SU-DHL-6 (cell line): ENCODE data around the gene CCR8.

Experiments used
- H2AFZ ChIP-seq: fragments of 200-600 bp; sonication (generic); 2 replicates; pipeline ENCODE4 v1.6.1; 2014; ENCODE audit warnings: low read depth, mild to moderate bottlenecking, moderate library complexity, mixed read lengths, antibody characterized with exemption, low read length; ENCODE audit not compliant: severe bottlenecking
- H3F3A ChIP-seq: fragments of 200-600 bp; shearing (Covaris generic); 2 replicates; pipeline ENCODE4 v1.6.0; 2016; ENCODE audit warnings: antibody characterized with exemption, mild to moderate bottlenecking; ENCODE audit not compliant: insufficient read depth
- H3K27ac ChIP-seq: fragments of 200-600 bp; sonication (generic); 2 replicates; pipeline ENCODE4 v1.5.1; 2016; ENCODE audit warnings: low read depth, mild to moderate bottlenecking, low read length, moderate library complexity, mixed read lengths
- H3K27me3 ChIP-seq: fragments of 200-600 bp; sonication (generic), shearing (Covaris generic); 2 replicates; pipeline ENCODE4 v1.6.0; 2014; ENCODE audit warnings: mild to moderate bottlenecking, low read length
- H3K36me3 ChIP-seq: fragments of 200-600 bp; sonication (generic); 2 replicates; pipeline ENCODE4 v1.6.1; 2014; ENCODE audit warnings: mild to moderate bottlenecking, low read length, mixed read lengths
- H3K4me2 ChIP-seq: fragments of 300-600, 200-600 bp; shearing (Covaris generic), sonication (generic); 2 replicates; pipeline ENCODE4 v1.6.0; 2014; ENCODE audit warnings: low read length, low read depth, mild to moderate bottlenecking; ENCODE audit not compliant: poor library complexity, severe bottlenecking
- H3K4me3 ChIP-seq: fragments of 200-600 bp; sonication (generic); 2 replicates; pipeline ENCODE4 v1.5.1; 2014; ENCODE audit warnings: antibody characterized with exemption, low read length, mild to moderate bottlenecking, mixed read lengths; ENCODE audit not compliant: insufficient read depth, poor library complexity, severe bottlenecking
- H3K79me2 ChIP-seq: fragments of 200-600 bp; sonication (generic); 2 replicates; pipeline ENCODE4 v1.6.1; 2014; ENCODE audit warnings: mild to moderate bottlenecking, low read length, moderate library complexity; ENCODE audit not compliant: insufficient read depth
- H3K9ac ChIP-seq: fragments of 200-600 bp; sonication (generic); 2 replicates; pipeline ENCODE4 v1.7.0; 2014; ENCODE audit warnings: mild to moderate bottlenecking, low read length
- H3K9me2 ChIP-seq: fragments of 200-600 bp; sonication (generic); replicated peaks from 2 replicates; pipeline ENCODE4 v1.6.1; 2014; ENCODE audit warnings: low read length; ENCODE audit not compliant: insufficient read depth
- H3K9me3 ChIP-seq: fragments of 200-600 bp; sonication (generic); 2 replicates; pipeline ENCODE4 v1.6.1; 2014; ENCODE audit warnings: low read length, mixed read lengths; ENCODE audit not compliant: insufficient read depth
- H4K20me1 ChIP-seq: fragments of 200-600 bp; sonication (generic); 2 replicates; pipeline ENCODE4 v1.6.1; 2014; ENCODE audit warnings: low read depth, mild to moderate bottlenecking, antibody characterized with exemption, low read length, moderate library complexity, mixed read lengths
- EZH2phosphoT487 ChIP-seq: fragments of 200-600 bp; sonication (generic), shearing (Covaris generic); conservative IDR thresholded peaks from 2 replicates; pipeline ENCODE4 v1.6.1; 2018; ENCODE audit warnings: mild to moderate bottlenecking, antibody characterized with exemption, low read length, moderate library complexity, mixed read lengths
- TF ChIP-seq, protein P1 (sequence below): fragments of 200-600 bp; sonication (generic); IDR thresholded peaks from one replicate; pipeline ENCODE4 v1.5.1; 2017; ENCODE audit warnings: antibody characterized with exemption, mild to moderate bottlenecking, low read length, moderate library complexity; ENCODE audit not compliant: insufficient read depth, poor library complexity, severe bottlenecking

The CCR8 gene

DNA sequence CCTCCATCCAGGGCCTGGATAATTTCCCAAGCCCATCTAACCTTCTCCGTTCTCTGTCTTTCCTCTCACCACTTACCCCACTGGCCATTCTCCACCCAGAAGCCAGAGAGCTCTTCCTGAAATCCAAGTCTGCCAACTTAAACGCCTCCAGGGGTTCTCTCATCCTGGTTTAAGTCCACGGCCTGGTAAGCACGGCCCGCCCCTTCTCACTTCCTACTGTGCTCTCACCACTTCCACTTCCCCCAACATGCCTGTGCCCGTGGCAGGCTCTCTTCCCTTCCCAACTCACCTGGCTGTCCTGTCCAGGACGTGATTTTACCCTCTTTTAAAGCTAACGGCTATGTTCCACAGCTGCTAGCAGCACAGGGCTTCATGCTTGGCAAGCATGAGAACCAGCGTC lies 48.0 kb upstream of the CCR8 start:
- Histone ChIP-seq H2AFZ (no peak overlapping the region), H3K79me2 (no peaks in the 10 kb centered on the region), H3K9me3 (no peaks in the 10 kb centered on the region), H4K20me1 (no peaks in the 10 kb centered on the region), H3K9ac (no peak overlapping the region), H3K27me3 (no peaks in the 10 kb centered on the region), H3K4me2 (no peak overlapping the region), H3K27ac (no peak overlapping the region), H3F3A (no peaks in the 10 kb centered on the region), H3K4me3 (no peak overlapping the region), H3K9me2 (no peaks in the 10 kb centered on the region), H3K36me3 (no peaks in the 10 kb centered on the region)
- no peak for TF ChIP-seq EZH2phosphoT487

DNA sequence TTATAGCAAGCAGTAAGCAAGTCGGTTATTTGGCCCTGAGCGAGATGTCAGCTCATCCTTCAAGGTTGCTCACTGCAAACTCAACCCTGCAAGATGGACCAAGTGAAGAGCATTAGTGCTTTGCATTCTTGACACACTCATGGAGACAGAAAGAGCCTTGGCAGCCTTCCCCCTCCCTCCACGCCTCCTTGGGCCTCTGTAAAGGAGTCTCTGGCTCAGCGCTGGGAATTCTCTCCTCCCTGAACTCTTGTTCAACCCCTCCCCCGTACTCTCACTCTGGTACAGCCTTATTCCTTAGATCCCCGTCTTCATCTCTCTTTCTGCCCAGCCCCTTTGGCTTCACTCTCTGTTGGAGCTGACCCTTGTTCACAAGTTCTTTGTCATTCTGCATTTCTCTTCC lies 47.5 kb upstream of the CCR8 start:
- Histone ChIP-seq H3K9ac (no peak overlapping the region), H3K9me2 (no peaks in the 10 kb centered on the region), H3K27me3 (no peaks in the 10 kb centered on the region), H3K4me2 (no peak overlapping the region), H3K4me3 (no peak overlapping the region), H3K36me3 (no peaks in the 10 kb centered on the region), H3F3A (no peaks in the 10 kb centered on the region), H3K27ac (no peak overlapping the region), H3K79me2 (no peaks in the 10 kb centered on the region), H4K20me1 (no peaks in the 10 kb centered on the region), H2AFZ (no peak overlapping the region), H3K9me3 (no peaks in the 10 kb centered on the region)
- TF ChIP-seq, protein P1, sequence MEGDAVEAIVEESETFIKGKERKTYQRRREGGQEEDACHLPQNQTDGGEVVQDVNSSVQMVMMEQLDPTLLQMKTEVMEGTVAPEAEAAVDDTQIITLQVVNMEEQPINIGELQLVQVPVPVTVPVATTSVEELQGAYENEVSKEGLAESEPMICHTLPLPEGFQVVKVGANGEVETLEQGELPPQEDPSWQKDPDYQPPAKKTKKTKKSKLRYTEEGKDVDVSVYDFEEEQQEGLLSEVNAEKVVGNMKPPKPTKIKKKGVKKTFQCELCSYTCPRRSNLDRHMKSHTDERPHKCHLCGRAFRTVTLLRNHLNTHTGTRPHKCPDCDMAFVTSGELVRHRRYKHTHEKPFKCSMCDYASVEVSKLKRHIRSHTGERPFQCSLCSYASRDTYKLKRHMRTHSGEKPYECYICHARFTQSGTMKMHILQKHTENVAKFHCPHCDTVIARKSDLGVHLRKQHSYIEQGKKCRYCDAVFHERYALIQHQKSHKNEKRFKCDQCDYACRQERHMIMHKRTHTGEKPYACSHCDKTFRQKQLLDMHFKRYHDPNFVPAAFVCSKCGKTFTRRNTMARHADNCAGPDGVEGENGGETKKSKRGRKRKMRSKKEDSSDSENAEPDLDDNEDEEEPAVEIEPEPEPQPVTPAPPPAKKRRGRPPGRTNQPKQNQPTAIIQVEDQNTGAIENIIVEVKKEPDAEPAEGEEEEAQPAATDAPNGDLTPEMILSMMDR = no peak
- TF ChIP-seq EZH2phosphoT487 = no peak

DNA sequence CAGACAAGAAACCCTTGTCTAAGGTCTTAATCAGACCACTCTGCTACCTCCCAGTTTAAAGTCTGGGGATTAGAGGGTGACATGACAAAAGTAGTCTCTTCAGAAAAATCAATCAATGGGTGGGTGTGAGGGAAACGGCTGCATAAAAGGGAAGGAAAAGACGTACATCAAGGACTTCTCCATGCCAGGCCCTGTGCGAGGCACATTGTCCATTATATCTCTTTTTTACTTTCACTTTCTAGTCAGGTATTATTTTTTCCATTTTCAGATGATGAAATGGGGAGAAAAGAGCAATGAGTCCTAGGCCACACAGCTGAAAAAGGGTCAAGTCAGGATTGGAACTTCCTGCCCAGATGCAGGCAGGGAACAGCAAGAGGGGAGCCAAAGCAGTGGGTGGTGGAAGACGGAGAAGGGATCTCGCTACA lies 45.0 kb upstream of the CCR8 start:
- Histone ChIP-seq H3K4me3 (no peak overlapping the region), H3K27me3 (no peaks in the 10 kb centered on the region), H3K79me2 (no peaks in the 10 kb centered on the region), H3F3A (no peaks in the 10 kb centered on the region), H2AFZ (no peak overlapping the region), H3K9me3 (no peaks in the 10 kb centered on the region), H3K4me2 (no peak overlapping the region), H3K27ac (no peak overlapping the region), H3K9ac (no peak overlapping the region), H3K9me2 (no peaks in the 10 kb centered on the region), H3K36me3 (no peaks in the 10 kb centered on the region), H4K20me1 (no peaks in the 10 kb centered on the region)
- TF ChIP-seq, protein P1 = no peak
- no peak for TF ChIP-seq EZH2phosphoT487

DNA sequence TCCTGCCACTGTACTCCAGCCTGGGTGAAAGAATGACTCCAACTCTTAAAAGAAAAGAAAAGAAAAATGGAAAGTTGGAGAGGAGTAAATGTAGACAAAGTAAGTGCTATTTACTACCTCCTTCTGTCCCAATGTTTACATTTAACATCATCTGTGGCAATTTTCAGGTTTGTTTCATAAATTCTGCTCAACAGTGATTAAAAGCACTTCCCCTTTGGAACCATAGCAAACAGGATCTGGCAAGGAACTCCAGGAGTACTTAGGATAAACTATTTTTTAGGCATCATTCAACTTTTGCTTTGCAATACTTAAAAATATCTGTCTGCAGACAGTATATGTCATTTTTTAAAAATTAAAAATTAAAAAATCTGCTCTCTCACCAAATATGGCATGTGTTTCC lies 44.2 kb upstream of the CCR8 start:
- Histone ChIP-seq H3K4me2 (no peak overlapping the region), H3K9ac (no peak overlapping the region)
- TF ChIP-seq EZH2phosphoT487 = no peak
- TF ChIP-seq, protein P1 = no peak

More for the DNA sequence above, 44.2 kb upstream of the CCR8 start:
- Histone ChIP-seq H4K20me1 (no peaks in the 10 kb centered on the region), H3K36me3 (no peaks in the 10 kb centered on the region), H3K9me3 (no peaks in the 10 kb centered on the region), H2AFZ (no peak overlapping the region), H3K4me3 (no peak overlapping the region), H3K79me2 (no peaks in the 10 kb centered on the region), H3K27me3 (no peaks in the 10 kb centered on the region), H3F3A (no peaks in the 10 kb centered on the region), H3K9me2 (no peaks in the 10 kb centered on the region), H3K27ac (no peak overlapping the region)
